Urinary bladder (tissue), 4 donors: ENCODE measurements around the gene ZNF362. TPM values are rescaled to one million over a fixed set of nuclear protein-coding genes. Genes with fewer than 3 reads are reported as not detected.
"Not testable (repeated sequence)": the region's sequence is repeated elsewhere in the genome, so short reads cannot be mapped to it uniquely, and the experiment has no call there.

ENCODE experiments used
- DNase-seq: peaks from one replicate; pipeline ENCODE4 v3.0.0-alpha.2; 2015; ENCODE audit errors: extremely low spot score
- H3K27ac ChIP-seq: one replicate; pipeline ENCODE4 v1.5.1; 2013; ENCODE audit warnings: low read depth, mild to moderate bottlenecking, moderate library complexity
- H3K36me3 ChIP-seq: one replicate; pipeline ENCODE4 v1.6.1; 2013; ENCODE audit warnings: mild to moderate bottlenecking, moderate library complexity; ENCODE audit not compliant: insufficient read depth
- H3K4me1 ChIP-seq: one replicate; pipeline ENCODE4 v1.6.1; 2013; ENCODE audit warnings: mild to moderate bottlenecking, moderate library complexity; ENCODE audit not compliant: insufficient read depth
- H3K4me3 ChIP-seq: one replicate; pipeline ENCODE4 v1.5.1; 2013; ENCODE audit warnings: low read depth, low read length
- WGBS: extraction: QIAGEN DNeasy Blood & Tissue Kit; methylation state at CpG from one replicate; pipeline ENCODE4 v1.1.7; 2013; 5-methylcytosine and 5-hydroxymethylcytosine counted together
- polyA plus RNA-seq: library from polyadenylated mRNA; stranded (reverse); fragments of 200-250 nt; gene quantifications from one replicate; pipeline ENCODE4 v1.2.3, GENCODE V29; 2013
- total RNA-seq: library from RNA; depleted of rRNA; stranded (reverse); fragments of >200 nt; gene quantifications from one replicate; pipeline ENCODE4 v1.2.3, GENCODE V29; 2014
- donor health status: healthy with polysubstance abuse.
- donor health status: healthy.

Gene ZNF362
- total and polyA plus RNA-seq, 2 donors, result 10.3 to 33.7 TPM

- no peak for DNase-seq
- no peak overlapping the region for H3K4me3 ChIP-seq
- 96% methylated on average over 45 of the region's 45 CpGs for WGBS
- peaks cover 7% of the 10 kb centered on the region for H3K36me3 ChIP-seq
- no peaks in the 10 kb centered on the region for H3K4me1 ChIP-seq
- no peak overlapping the region for H3K27ac ChIP-seq
These were observed 19.6 kb downstream of the ZNF362 start for GRCh38 chr1:33275706-33276572.

GRCh38 chr1:33276573-33277298 lies 20.4 kb downstream of the ZNF362 start:
- DNase-seq, result no peak

GRCh38 chr1:33277488-33278084 lies 21.3 kb downstream of the ZNF362 start:
- Histone ChIP-seq H3K27ac (no peak overlapping the region), H3K36me3 (peaks cover 7% of the 10 kb centered on the region), H3K4me1 (no peaks in the 10 kb centered on the region), H3K4me3 (no peak overlapping the region)
- no peak for DNase-seq
- WGBS, result 93% methylated on average over 11 of the region's 11 CpGs

More at GRCh38 chr1:33276573-33277298, 20.4 kb downstream of the ZNF362 start:
- no peak overlapping the region for H3K4me3 ChIP-seq
- H3K27ac ChIP-seq, result no peak overlapping the region
- no peaks in the 10 kb centered on the region for H3K4me1 ChIP-seq
- peaks cover 7% of the 10 kb centered on the region for H3K36me3 ChIP-seq
- 88% methylated on average over 30 of the region's 30 CpGs for WGBS

GRCh38 chr1:33280091-33280661 lies 23.9 kb downstream of the ZNF362 start:
- Histone ChIP-seq H3K4me3 (no peak overlapping the region), H3K36me3 (peaks cover 7% of the 10 kb centered on the region), H3K4me1 (no peaks in the 10 kb centered on the region), H3K27ac (no peak overlapping the region)
- WGBS, result 96% methylated on average over 29 of the region's 29 CpGs
- DNase-seq, result no peak

GRCh38 chr1:33281554-33282303 lies 25.4 kb downstream of the ZNF362 start:
- DNase-seq, result no peak
- Histone ChIP-seq H3K4me1 (no peaks in the 10 kb centered on the region), H3K27ac (no peak overlapping the region), H3K4me3 (no peak overlapping the region), H3K36me3 (peaks cover 5% of the 10 kb centered on the region)
- WGBS, result 96% methylated on average over 17 of the region's 17 CpGs

GRCh38 chr1:33282791-33283190 lies 26.5 kb downstream of the ZNF362 start:
- H3K4me1 ChIP-seq, result no peaks in the 10 kb centered on the region
- no peak overlapping the region for H3K27ac ChIP-seq
- no peak for DNase-seq
- WGBS, result 71% methylated on average over 3 of the region's 3 CpGs
- H3K4me3 ChIP-seq, result no peak overlapping the region
- peaks cover 4% of the 10 kb centered on the region for H3K36me3 ChIP-seq

GRCh38 chr1:33284049-33284448 lies 27.8 kb downstream of the ZNF362 start:
- no peak for DNase-seq
- Histone ChIP-seq H3K4me1 (no peaks in the 10 kb centered on the region), H3K27ac (no peak overlapping the region), H3K36me3 (peaks cover 2% of the 10 kb centered on the region), H3K4me3 (no peak overlapping the region)
- WGBS, result 77% methylated on average over 6 of the region's 6 CpGs

- WGBS, result 80% methylated on average over 8 of the region's 8 CpGs
- DNase-seq, result no peak
- Histone ChIP-seq H3K27ac (no peak overlapping the region), H3K36me3 (no peaks in the 10 kb centered on the region), H3K4me1 (no peaks in the 10 kb centered on the region), H3K4me3 (no peak overlapping the region)
These were observed 30.3 kb downstream of the ZNF362 start for GRCh38 chr1:33286451-33287185.

- WGBS, result 82% methylated on average over 2 of the region's 2 CpGs
- Histone ChIP-seq H3K27ac (no peak overlapping the region), H3K4me3 (no peak overlapping the region), H3K4me1 (no peaks in the 10 kb centered on the region), H3K36me3 (no peaks in the 10 kb centered on the region)
- no peak for DNase-seq
These were observed 31.0 kb downstream of the ZNF362 start for GRCh38 chr1:33287317-33287716.

GRCh38 chr1:33288976-33289857 lies 32.9 kb downstream of the ZNF362 start:
- no peaks in the 10 kb centered on the region for H3K36me3 ChIP-seq
- DNase-seq, result no peak
- WGBS, result 89% methylated on average over 16 of the region's 16 CpGs
- no peak overlapping the region for H3K4me3 ChIP-seq
- no peak overlapping the region for H3K27ac ChIP-seq
- no peaks in the 10 kb centered on the region for H3K4me1 ChIP-seq

GRCh38 chr1:33289858-33290154 lies 33.5 kb downstream of the ZNF362 start:
- no peaks in the 10 kb centered on the region for H3K4me1 ChIP-seq

GRCh38 chr1:33290615-33291014 lies 34.3 kb downstream of the ZNF362 start:
- WGBS, result 96% methylated on average over 1 of the region's 2 CpGs

More at GRCh38 chr1:33289858-33290154, 33.5 kb downstream of the ZNF362 start:
- DNase-seq, result no peak
- Histone ChIP-seq H3K4me3 (no peak overlapping the region), H3K27ac (no peak overlapping the region), H3K36me3 (no peaks in the 10 kb centered on the region)
- WGBS, result 87% methylated on average over 3 of the region's 3 CpGs

More at GRCh38 chr1:33290615-33291014, 34.3 kb downstream of the ZNF362 start:
- not testable (repeated sequence) for DNase-seq, H3K4me3 ChIP-seq, H3K4me1 ChIP-seq, H3K27ac ChIP-seq, H3K36me3 ChIP-seq
